Liver (tissue), 9 donors: ENCODE data around the gene LYPLAL1. TPM values are rescaled to one million over a fixed set of nuclear protein-coding genes. Genes with fewer than 3 reads are reported as not detected.

Experiments used
- DNase-seq: peaks from one replicate; pipeline ENCODE4 v3.0.0-alpha.2; 2017; ENCODE audit warnings: low spot score
- H3K27ac ChIP-seq, 2 donors: one replicate each; pipeline ENCODE4 v1.7.0; 2013; ENCODE audit warnings: inconsistent platforms in 2 of 2, low read length in 2 of 2, control low read depth in 1 of 2, low read depth in 1 of 2, mild to moderate bottlenecking in 1 of 2
- H3K27me3 ChIP-seq, 4 donors: one replicate each; pipeline versions ENCODE4 v1.6.1 to v1.7.0; 2013; ENCODE audit warnings: low read length in 3 of 4, inconsistent platforms in 1 of 4, mild to moderate bottlenecking in 1 of 4, moderate library complexity in 1 of 4; ENCODE audit not compliant: control insufficient read depth in 4 of 4, insufficient read depth in 4 of 4
- H3K36me3 ChIP-seq, 4 donors: one replicate each; pipeline versions ENCODE4 v1.6.1 to v1.7.0; 2013; ENCODE audit warnings: low read length in 3 of 4, mild to moderate bottlenecking in 3 of 4, low read depth in 1 of 4, moderate library complexity in 1 of 4; ENCODE audit not compliant: control insufficient read depth in 4 of 4, insufficient read depth in 3 of 4
- H3K4me1 ChIP-seq, 4 donors: one replicate each; pipeline versions ENCODE4 v1.6.1 to v1.7.0; 2013; ENCODE audit warnings: low read length in 3 of 4, mild to moderate bottlenecking in 3 of 4, moderate library complexity in 1 of 4; ENCODE audit not compliant: control insufficient read depth in 4 of 4, insufficient read depth in 4 of 4
- H3K4me3 ChIP-seq, 3 donors: one replicate each; pipeline versions ENCODE4 v1.6.1 to v1.7.0; 2013; ENCODE audit warnings: low read length in 3 of 3, control low read depth in 1 of 3, low read depth in 1 of 3, mild to moderate bottlenecking in 1 of 3
- H3K9ac ChIP-seq, 2 donors: one replicate each; pipeline ENCODE4 v1.7.0; 2013; ENCODE audit warnings: low read length in 2 of 2, mild to moderate bottlenecking in 2 of 2, moderate library complexity in 2 of 2, control low read depth in 1 of 2, low read depth in 1 of 2
- H3K9me3 ChIP-seq, 4 donors: one replicate each; pipeline versions ENCODE4 v1.6.1 to v1.7.0; 2013; ENCODE audit warnings: low read length in 3 of 4; ENCODE audit not compliant: control insufficient read depth in 4 of 4
- FOXA1 ChIP-seq: IDR thresholded peaks from 2 replicates; pipeline ENCODE4 v1.6.1; 2016; ENCODE audit warnings: antibody characterized with exemption
- FOXA2 ChIP-seq: IDR thresholded peaks from 2 replicates; pipeline ENCODE4 v1.6.1; 2016; ENCODE audit warnings: antibody characterized with exemption
- GABPA ChIP-seq, 2 donors: IDR thresholded peaks in 1 of 2; conservative IDR thresholded peaks in 1 of 2; 2 replicates each; pipeline ENCODE4 v1.6.1; 2016; ENCODE audit warnings: antibody characterized with exemption in 2 of 2, mild to moderate bottlenecking in 1 of 2, moderate library complexity in 1 of 2
- HNF4A ChIP-seq, 2 donors: conservative IDR thresholded peaks; 2 replicates each; pipeline ENCODE4 v1.6.1; 2016; ENCODE audit warnings: antibody characterized with exemption in 2 of 2, mild to moderate bottlenecking in 2 of 2
- HNF4G ChIP-seq: IDR thresholded peaks from 2 replicates; pipeline ENCODE4 v1.6.1; 2016; ENCODE audit warnings: antibody characterized with exemption
- JUND ChIP-seq, 2 donors: IDR thresholded peaks; 2 replicates each; pipeline ENCODE4 v1.6.1; 2016; ENCODE audit warnings: antibody characterized with exemption in 2 of 2
- RAD21 ChIP-seq, 2 donors: IDR thresholded peaks; 2 replicates each; pipeline ENCODE4 v1.6.1; 2016; ENCODE audit warnings: antibody characterized with exemption in 2 of 2, mild to moderate bottlenecking in 2 of 2
- REST ChIP-seq: IDR thresholded peaks from 2 replicates; pipeline ENCODE4 v1.6.1; 2016; ENCODE audit warnings: antibody characterized with exemption, mild to moderate bottlenecking
- RXRA ChIP-seq, 2 donors: IDR thresholded peaks; 2 replicates each; pipeline ENCODE4 v1.6.1; 2017 to 2018; ENCODE audit warnings: antibody characterized with exemption in 2 of 2, mild to moderate bottlenecking in 1 of 2
- SP1 ChIP-seq: IDR thresholded peaks from 2 replicates; pipeline ENCODE4 v1.6.1; 2018; ENCODE audit warnings: antibody characterized with exemption, mild to moderate bottlenecking
- YY1 ChIP-seq: IDR thresholded peaks from 2 replicates; pipeline ENCODE4 v1.6.1; 2016; ENCODE audit warnings: antibody characterized with exemption, mild to moderate bottlenecking
- WGBS: extraction: QIAGEN DNeasy Blood & Tissue Kit; methylation state at CpG from one replicate; pipeline ENCODE4 v1.1.7; 2013; 5-methylcytosine and 5-hydroxymethylcytosine counted together
- polyA plus RNA-seq, 2 donors: library from polyadenylated mRNA; stranded (reverse) in 1 of 2; unstranded in 1 of 2; fragments of 200-250 nt in 1 of 2; fragments of >200 nt in 1 of 2; fragmentation: Nextera tagmentation in 1 of 2; extraction: Ambion mirVana in 1 of 2; gene quantifications; one replicate each; pipeline versions ENCODE4 v1.2.1 to v1.2.3, GENCODE V29; 2013 to 2015
- total RNA-seq, 2 donors: library from RNA; depleted of rRNA; stranded (reverse); fragments of >200 nt; gene quantifications; one replicate each; pipeline ENCODE4 v1.2.3, GENCODE V29; 2014
- TF ChIP-seq, protein P1 (sequence below): IDR thresholded peaks from 2 replicates; pipeline ENCODE4 v1.6.1; 2016; ENCODE audit warnings: antibody characterized with exemption
- donor health status: healthy.
- donor health status: healthy.
- donor health status: healthy.
- donor health status: healthy.
- donor health status: healthy.

LYPLAL1 gene
- total and polyA plus RNA-seq, 4 donors = 10.3 to 57.4 (median 13.7) TPM

GRCh38 chr1:219143735-219144134 lies 29.9 kb upstream of the LYPLAL1 start:
- no peaks in the 10 kb centered on the region for H3K9me3 ChIP-seq
- H3K27ac ChIP-seq = no peak overlapping the region
- H3K9ac ChIP-seq = no peak overlapping the region
- no peak overlapping the region for H3K4me3 ChIP-seq
- peaks cover 0 to 5% (median 0%) of the 10 kb centered on the region in 4 donors for H3K4me1 ChIP-seq
- no peaks in the 10 kb centered on the region for H3K27me3 ChIP-seq
- no peaks in the 10 kb centered on the region for H3K36me3 ChIP-seq
- TF ChIP-seq, protein P1, sequence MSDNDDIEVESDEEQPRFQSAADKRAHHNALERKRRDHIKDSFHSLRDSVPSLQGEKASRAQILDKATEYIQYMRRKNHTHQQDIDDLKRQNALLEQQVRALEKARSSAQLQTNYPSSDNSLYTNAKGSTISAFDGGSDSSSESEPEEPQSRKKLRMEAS = no peak
- TF ChIP-seq YY1 (no peak), RXRA (IDR thresholded peaks at IDR 0.05) (no peak), HNF4A (conservative IDR thresholded peaks at IDR 0.05) (no peak), SP1 (no peak), RAD21 (IDR thresholded peaks at IDR 0.05) (no peak)
- WGBS = 85% methylated on average over 1 of the region's 1 CpG
- DNase-seq = no peak

DNA sequence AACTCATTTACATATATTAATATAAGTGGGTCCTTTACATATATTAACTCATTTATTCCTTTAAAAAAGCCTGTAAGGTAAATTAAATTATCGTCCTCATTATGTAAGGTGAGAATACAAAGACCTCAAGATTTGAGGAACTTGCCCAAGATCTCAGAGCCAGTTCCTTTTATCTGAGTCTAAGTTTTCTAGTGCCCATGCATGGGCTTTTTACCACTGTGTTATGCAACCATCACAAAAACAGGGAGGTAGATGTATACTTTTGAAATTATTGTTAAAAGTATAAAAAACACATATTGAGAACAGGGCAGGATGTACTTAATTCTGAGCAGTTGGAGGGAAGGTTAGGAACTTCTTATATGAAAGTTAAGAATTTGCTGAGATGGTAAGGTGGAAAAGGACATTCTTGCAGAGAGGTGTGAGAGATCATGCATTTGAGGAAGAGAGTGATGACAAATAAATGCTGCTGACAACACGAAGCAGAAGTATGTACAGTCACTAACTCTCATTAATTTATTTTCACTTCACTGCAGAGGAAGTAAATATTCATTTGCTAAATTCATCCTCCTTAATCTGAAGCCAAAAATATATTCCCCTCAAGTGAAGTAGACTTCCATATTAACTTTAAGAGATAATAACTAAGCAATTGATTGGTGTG lies 28.9 kb upstream of the LYPLAL1 start:
- H3K27ac ChIP-seq = no peak overlapping the region
- 74% methylated on average over 2 of the region's 2 CpGs for WGBS
- H3K27me3 ChIP-seq = no peaks in the 10 kb centered on the region

More for the DNA sequence above, 28.9 kb upstream of the LYPLAL1 start:
- TF ChIP-seq, protein P1 = no peak
- no peak for TF ChIP-seq HNF4G
- no peak for TF ChIP-seq REST
- no peak for TF ChIP-seq JUND (IDR thresholded peaks at IDR 0.05)
- no peak for TF ChIP-seq FOXA2
- no peak for TF ChIP-seq GABPA (IDR thresholded peaks at IDR 0.05 in 1 of 2, conservative IDR thresholded peaks at IDR 0.05 in 1 of 2)
- no peak for TF ChIP-seq YY1
- TF ChIP-seq FOXA1 = no peak
- no peak for TF ChIP-seq RXRA (IDR thresholded peaks at IDR 0.05)
- no peak for TF ChIP-seq RAD21 (IDR thresholded peaks at IDR 0.05)
- H3K9me3 ChIP-seq = no peaks in the 10 kb centered on the region
- H3K9ac ChIP-seq = no peak overlapping the region
- DNase-seq = no peak
- H3K4me3 ChIP-seq = no peak overlapping the region
- H3K36me3 ChIP-seq = no peaks in the 10 kb centered on the region
- H3K4me1 ChIP-seq = peaks cover 0 to 5% (median 0%) of the 10 kb centered on the region in 4 donors
